K562 (cell line): Measurements from ENCODE around the gene SCMH1. TPM values are rescaled to one million over a fixed set of nuclear protein-coding genes. Genes with fewer than 3 reads are reported as not detected.

Source experiments
- MEIS2 ChIP-seq: fragments of 450-650 bp; IDR thresholded peaks from 2 replicates; pipeline ENCODE4 v1.6.1; 2014; ENCODE audit warnings: mild to moderate bottlenecking; ENCODE audit not compliant: partially characterized antibody
- SAP30 ChIP-seq: fragments of 200-600 bp; sonication (generic); IDR thresholded peaks from 2 replicates; pipeline ENCODE4 v1.6.1; 2012; ENCODE audit warnings: borderline replicate concordance, low read depth, mild to moderate bottlenecking, moderate library complexity, low read length, control low read depth, inconsistent platforms; ENCODE audit not compliant: insufficient read depth, poor library complexity, severe bottlenecking
- U2AF2 ChIP-seq: fragments of 200-400 bp; formaldehyde crosslinking; optimal IDR thresholded peaks from 2 replicates; pipeline ENCODE3; 2017; ENCODE audit warnings: low read depth, mild to moderate bottlenecking, low read length
- ZFX ChIP-seq: sonication (generic); formaldehyde crosslinking; IDR thresholded peaks from 2 replicates; pipeline ENCODE4 v1.8.0; 2022; ENCODE audit warnings: mild to moderate bottlenecking, missing genetic modification reagents, moderate library complexity
- ZNF274 ChIP-seq: IDR thresholded peaks from 2 replicates; pipeline ENCODE4 v1.6.1; 2011; ENCODE audit warnings: low read depth, mild to moderate bottlenecking, low read length, moderate library complexity, borderline replicate concordance
- polyA plus RNA-seq, 8 experiments: library from polyadenylated mRNA; depleted of rRNA in 4 of 8; stranded (reverse) in 5 of 8; unstranded in 3 of 8; fragments of >200 nt; fragmentation: Nextera tagmentation in 2 of 8; fragmentation: Illumina TruSeq in 1 of 8; extraction: Ambion mirVana in 2 of 8; extraction: Trizol in 1 of 8; gene quantifications; 2 replicates each; pipeline versions ENCODE4 v1.2.1 to v1.2.3, GENCODE V29; 2011 to 2014; ENCODE audit warnings: inconsistent platforms in 1 of 8, missing spikeins in 1 of 8
- total RNA-seq, 7 experiments: library from RNA; depleted of rRNA in 6 of 7; stranded (reverse); fragments of >200 nt in 6 of 7; fragmentation: Illumina TruSeq in 2 of 7; extraction: Trizol in 2 of 7; gene quantifications; 2 replicates each; pipeline versions ENCODE4 v1.2.1 to v1.2.3, GENCODE V29; 2011 to 2021; ENCODE audit warnings: low replicate concordance in 1 of 7
- TF ChIP-seq, protein P1 (sequence below): fragments of 250-450 bp; sonication (Bioruptor Pico); IDR thresholded peaks from 2 replicates; pipeline ENCODE4 v1.4.0; 2020
- TF ChIP-seq, protein P2 (sequence below): sonication (generic); formaldehyde crosslinking; IDR thresholded peaks from 2 replicates; pipeline ENCODE4 v1.9.0; 2022; ENCODE audit warnings: mild to moderate bottlenecking, missing genetic modification reagents
- TF ChIP-seq, protein P3 (sequence below): sonication (generic); formaldehyde crosslinking; IDR thresholded peaks from 2 replicates; pipeline ENCODE4 v1.8.1; 2023; ENCODE audit warnings: mild to moderate bottlenecking, missing genetic modification reagents
- TF ChIP-seq, protein P4 (sequence below): sonication (generic); formaldehyde crosslinking; IDR thresholded peaks from 2 replicates; pipeline ENCODE4 v1.8.1; 2022; ENCODE audit warnings: missing genetic modification reagents
- TF ChIP-seq, protein P5 (sequence below): sonication (generic); formaldehyde crosslinking; IDR thresholded peaks from 2 replicates; pipeline ENCODE4 v1.8.1; 2023; ENCODE audit warnings: mild to moderate bottlenecking, missing genetic modification reagents
- TF ChIP-seq, protein P6 (sequence below), 3 experiments: fragments of 200-800 bp in 1 of 3; fragments of 250-450 bp in 1 of 3; fragments of 450-650 bp in 1 of 3; sonication (Bioruptor Pico) in 1 of 3; sonication (Bioruptor generic) in 1 of 3; formaldehyde crosslinking in 1 of 3; IDR thresholded peaks; 2 replicates each; pipeline versions ENCODE4 v1.6.1 to v1.8.0; 2016 to 2022; ENCODE audit warnings: mild to moderate bottlenecking in 2 of 3, missing genetic modification characterization in 2 of 3, missing compliant biosample characterization in 1 of 3, moderate library complexity in 1 of 3

The SCMH1 gene
- total and polyA plus RNA-seq, 9 of the 15 experiments (the other 6 are each of a cell fraction or from before 2014, with no cell fraction given): 8.5 to 37.0 (median 26.8) TPM

DNA sequence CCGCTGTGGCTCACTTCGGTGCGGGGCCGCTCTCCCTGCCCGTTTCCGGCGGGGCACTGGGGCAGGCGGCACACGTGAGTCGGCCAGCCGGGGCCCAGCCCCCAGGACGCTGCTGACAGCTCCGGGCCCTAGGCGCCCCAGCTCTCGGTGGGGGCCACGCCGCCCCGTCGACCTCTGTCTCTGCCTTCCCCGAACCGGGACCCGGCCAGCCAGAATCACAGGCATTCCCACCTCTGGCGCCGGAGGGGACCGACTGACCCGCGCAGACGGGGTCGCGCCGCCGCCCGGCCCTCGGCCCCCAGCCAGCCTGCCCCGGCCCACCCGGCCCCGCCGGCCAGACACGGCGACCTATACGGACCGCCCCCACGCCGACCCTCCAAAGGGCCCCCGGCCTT lies 755 bp downstream of the SCMH1 start (continued):
- TF ChIP-seq, protein P1, sequence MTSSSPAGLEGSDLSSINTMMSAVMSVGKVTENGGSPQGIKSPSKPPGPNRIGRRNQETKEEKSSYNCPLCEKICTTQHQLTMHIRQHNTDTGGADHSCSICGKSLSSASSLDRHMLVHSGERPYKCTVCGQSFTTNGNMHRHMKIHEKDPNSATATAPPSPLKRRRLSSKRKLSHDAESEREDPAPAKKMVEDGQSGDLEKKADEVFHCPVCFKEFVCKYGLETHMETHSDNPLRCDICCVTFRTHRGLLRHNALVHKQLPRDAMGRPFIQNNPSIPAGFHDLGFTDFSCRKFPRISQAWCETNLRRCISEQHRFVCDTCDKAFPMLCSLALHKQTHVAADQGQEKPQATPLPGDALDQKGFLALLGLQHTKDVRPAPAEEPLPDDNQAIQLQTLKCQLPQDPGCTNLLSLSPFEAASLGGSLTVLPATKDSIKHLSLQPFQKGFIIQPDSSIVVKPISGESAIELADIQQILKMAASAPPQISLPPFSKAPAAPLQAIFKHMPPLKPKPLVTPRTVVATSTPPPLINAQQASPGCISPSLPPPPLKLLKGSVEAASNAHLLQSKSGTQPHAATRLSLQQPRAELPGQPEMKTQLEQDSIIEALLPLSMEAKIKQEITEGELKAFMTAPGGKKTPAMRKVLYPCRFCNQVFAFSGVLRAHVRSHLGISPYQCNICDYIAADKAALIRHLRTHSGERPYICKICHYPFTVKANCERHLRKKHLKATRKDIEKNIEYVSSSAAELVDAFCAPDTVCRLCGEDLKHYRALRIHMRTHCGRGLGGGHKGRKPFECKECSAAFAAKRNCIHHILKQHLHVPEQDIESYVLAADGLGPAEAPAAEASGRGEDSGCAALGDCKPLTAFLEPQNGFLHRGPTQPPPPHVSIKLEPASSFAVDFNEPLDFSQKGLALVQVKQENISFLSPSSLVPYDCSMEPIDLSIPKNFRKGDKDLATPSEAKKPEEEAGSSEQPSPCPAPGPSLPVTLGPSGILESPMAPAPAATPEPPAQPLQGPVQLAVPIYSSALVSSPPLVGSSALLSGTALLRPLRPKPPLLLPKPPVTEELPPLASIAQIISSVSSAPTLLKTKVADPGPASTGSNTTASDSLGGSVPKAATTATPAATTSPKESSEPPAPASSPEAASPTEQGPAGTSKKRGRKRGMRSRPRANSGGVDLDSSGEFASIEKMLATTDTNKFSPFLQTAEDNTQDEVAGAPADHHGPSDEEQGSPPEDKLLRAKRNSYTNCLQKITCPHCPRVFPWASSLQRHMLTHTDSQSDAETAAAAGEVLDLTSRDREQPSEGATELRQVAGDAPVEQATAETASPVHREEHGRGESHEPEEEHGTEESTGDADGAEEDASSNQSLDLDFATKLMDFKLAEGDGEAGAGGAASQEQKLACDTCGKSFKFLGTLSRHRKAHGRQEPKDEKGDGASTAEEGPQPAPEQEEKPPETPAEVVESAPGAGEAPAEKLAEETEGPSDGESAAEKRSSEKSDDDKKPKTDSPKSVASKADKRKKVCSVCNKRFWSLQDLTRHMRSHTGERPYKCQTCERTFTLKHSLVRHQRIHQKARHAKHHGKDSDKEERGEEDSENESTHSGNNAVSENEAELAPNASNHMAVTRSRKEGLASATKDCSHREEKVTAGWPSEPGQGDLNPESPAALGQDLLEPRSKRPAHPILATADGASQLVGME (CRISPR knock-in tag): no peak
- TF ChIP-seq MEIS2: peak; percentile 5
- TF ChIP-seq, protein P2, sequence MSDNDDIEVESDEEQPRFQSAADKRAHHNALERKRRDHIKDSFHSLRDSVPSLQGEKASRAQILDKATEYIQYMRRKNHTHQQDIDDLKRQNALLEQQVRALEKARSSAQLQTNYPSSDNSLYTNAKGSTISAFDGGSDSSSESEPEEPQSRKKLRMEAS: peak; percentile 74
- TF ChIP-seq SAP30: peak; percentile 55
- TF ChIP-seq, protein P3, sequence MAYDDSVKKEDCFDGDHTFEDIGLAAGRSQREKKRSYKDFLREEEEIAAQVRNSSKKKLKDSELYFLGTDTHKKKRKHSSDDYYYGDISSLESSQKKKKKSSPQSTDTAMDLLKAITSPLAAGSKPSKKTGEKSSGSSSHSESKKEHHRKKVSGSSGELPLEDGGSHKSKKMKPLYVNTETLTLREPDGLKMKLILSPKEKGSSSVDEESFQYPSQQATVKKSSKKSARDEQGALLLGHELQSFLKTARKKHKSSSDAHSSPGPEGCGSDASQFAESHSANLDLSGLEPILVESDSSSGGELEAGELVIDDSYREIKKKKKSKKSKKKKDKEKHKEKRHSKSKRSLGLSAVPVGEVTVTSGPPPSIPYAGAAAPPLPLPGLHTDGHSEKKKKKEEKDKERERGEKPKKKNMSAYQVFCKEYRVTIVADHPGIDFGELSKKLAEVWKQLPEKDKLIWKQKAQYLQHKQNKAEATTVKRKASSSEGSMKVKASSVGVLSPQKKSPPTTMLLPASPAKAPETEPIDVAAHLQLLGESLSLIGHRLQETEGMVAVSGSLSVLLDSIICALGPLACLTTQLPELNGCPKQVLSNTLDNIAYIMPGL (CRISPR knock-in tag): no peak
- TF ChIP-seq, protein P4, sequence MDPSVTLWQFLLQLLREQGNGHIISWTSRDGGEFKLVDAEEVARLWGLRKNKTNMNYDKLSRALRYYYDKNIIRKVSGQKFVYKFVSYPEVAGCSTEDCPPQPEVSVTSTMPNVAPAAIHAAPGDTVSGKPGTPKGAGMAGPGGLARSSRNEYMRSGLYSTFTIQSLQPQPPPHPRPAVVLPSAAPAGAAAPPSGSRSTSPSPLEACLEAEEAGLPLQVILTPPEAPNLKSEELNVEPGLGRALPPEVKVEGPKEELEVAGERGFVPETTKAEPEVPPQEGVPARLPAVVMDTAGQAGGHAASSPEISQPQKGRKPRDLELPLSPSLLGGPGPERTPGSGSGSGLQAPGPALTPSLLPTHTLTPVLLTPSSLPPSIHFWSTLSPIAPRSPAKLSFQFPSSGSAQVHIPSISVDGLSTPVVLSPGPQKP (CRISPR knock-in tag): no peak
- no peak for TF ChIP-seq U2AF2
- TF ChIP-seq ZNF274: no peak
- TF ChIP-seq, protein P5, sequence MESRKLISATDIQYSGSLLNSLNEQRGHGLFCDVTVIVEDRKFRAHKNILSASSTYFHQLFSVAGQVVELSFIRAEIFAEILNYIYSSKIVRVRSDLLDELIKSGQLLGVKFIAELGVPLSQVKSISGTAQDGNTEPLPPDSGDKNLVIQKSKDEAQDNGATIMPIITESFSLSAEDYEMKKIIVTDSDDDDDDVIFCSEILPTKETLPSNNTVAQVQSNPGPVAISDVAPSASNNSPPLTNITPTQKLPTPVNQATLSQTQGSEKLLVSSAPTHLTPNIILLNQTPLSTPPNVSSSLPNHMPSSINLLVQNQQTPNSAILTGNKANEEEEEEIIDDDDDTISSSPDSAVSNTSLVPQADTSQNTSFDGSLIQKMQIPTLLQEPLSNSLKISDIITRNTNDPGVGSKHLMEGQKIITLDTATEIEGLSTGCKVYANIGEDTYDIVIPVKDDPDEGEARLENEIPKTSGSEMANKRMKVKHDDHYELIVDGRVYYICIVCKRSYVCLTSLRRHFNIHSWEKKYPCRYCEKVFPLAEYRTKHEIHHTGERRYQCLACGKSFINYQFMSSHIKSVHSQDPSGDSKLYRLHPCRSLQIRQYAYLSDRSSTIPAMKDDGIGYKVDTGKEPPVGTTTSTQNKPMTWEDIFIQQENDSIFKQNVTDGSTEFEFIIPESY (CRISPR knock-in tag): no peak
- TF ChIP-seq, protein P6, sequence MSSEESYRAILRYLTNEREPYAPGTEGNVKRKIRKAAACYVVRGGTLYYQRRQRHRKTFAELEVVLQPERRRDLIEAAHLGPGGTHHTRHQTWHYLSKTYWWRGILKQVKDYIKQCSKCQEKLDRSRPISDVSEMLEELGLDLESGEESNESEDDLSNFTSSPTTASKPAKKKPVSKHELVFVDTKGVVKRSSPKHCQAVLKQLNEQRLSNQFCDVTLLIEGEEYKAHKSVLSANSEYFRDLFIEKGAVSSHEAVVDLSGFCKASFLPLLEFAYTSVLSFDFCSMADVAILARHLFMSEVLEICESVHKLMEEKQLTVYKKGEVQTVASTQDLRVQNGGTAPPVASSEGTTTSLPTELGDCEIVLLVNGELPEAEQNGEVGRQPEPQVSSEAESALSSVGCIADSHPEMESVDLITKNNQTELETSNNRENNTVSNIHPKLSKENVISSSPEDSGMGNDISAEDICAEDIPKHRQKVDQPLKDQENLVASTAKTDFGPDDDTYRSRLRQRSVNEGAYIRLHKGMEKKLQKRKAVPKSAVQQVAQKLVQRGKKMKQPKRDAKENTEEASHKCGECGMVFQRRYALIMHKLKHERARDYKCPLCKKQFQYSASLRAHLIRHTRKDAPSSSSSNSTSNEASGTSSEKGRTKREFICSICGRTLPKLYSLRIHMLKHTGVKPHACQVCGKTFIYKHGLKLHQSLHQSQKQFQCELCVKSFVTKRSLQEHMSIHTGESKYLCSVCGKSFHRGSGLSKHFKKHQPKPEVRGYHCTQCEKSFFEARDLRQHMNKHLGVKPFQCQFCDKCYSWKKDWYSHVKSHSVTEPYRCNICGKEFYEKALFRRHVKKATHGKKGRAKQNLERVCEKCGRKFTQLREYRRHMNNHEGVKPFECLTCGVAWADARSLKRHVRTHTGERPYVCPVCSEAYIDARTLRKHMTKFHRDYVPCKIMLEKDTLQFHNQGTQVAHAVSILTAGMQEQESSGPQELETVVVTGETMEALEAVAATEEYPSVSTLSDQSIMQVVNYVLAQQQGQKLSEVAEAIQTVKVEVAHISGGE (CRISPR knock-in tag; IDR thresholded peaks at IDR 0.05): peak in 1 of 3 experiments; percentile 37; a peak in 1 of 6 replicates
- TF ChIP-seq ZFX (CRISPR knock-in tag): peak; percentile 49; the same call in 1 of the 2 replicates
